ENCODE measurements around the gene SKI.
"Not testable (repeated sequence)": the region's sequence is repeated elsewhere in the genome, so short reads cannot be mapped to it uniquely, and the experiment has no call there.

The SKI gene

DNA sequence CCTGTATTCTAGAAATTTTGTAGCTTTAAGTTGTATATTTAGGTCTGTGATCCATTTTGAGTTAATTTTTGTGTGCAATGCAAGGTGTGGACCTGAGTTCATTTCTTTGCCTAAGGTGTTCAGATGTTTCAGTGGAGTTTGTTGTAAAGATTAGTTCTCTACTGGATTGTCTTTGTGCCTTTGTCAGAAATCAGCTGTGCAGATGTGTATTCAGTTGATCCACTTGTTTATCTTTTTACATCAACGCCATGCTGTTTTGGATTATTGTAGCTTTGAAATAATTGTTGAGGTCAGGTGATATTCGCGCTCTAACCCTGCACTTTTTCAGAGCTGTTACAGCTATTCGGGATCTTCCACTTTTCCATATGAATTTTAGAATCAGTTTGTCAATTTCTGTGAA is 32.8 kb downstream of the SKI start:
- Mint-ChIP-seq H3K27ac (no peak overlapping the region), H3K27me3 (ENCODE audit: low read depth) (no peaks in the 10 kb centered on the region), H3K36me3 (ENCODE audit: low read depth) (peaks cover 20% of the 10 kb centered on the region), H3K9me3 (peaks cover 6% of the 10 kb centered on the region), H3K4me3 (no peak overlapping the region), H3K4me1 (ENCODE audit: low read depth) (peaks cover 29% of the 10 kb centered on the region)

DNA sequence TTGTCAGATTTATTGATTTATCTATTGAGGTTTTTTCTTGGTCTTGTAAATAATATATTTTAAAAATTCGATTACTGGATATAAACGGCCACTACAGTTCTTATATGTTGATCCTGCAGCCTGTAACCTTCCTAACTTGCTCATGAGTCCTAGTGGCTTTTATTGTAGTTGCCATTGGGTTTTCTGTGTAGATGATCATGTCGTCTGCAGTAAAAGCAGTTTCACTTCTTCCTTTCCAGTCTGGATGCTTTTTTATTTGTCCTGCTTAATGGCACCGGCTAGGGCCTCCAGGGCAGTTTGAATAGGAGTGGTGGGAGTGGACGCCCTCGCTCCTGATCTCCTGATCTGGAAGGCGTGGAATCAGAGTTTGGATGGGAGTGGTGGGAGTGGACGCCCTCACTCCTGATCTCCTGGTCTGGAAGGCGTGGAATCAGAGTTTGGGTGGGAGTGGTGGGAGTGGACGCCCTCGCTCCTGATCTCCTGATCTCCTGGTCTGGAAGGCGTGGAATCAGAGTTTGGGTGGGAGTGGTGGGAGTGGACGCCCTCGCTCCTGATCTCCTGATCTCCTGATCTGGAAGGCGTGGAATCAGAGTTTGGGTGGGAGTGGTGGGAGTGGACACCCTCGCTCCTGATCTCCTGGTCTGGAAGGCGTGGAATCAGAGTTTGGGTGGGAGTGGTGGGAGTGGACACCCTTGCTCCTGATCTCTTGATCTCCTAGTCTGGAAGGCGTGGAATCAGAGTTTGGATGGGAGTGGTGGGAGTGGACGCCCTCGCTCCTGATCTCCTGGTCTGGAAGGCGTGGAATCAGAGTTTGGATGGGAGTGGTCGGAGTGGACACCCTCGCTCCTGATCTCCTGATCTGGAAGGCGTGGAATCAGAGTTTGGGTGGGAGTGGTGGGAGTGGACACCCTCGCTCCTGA is 33.6 kb downstream of the SKI start:
- Mint-ChIP-seq H3K36me3 (ENCODE audit: low read depth) (peaks cover 20% of the 10 kb centered on the region), H3K4me1 (ENCODE audit: low read depth) (peaks cover 32% of the 10 kb centered on the region)
- H3K9me3 Mint-ChIP-seq; H3K27ac Mint-ChIP-seq; H3K27me3 Mint-ChIP-seq (ENCODE audit: low read depth); H3K4me3 Mint-ChIP-seq: not testable (repeated sequence)

DNA sequence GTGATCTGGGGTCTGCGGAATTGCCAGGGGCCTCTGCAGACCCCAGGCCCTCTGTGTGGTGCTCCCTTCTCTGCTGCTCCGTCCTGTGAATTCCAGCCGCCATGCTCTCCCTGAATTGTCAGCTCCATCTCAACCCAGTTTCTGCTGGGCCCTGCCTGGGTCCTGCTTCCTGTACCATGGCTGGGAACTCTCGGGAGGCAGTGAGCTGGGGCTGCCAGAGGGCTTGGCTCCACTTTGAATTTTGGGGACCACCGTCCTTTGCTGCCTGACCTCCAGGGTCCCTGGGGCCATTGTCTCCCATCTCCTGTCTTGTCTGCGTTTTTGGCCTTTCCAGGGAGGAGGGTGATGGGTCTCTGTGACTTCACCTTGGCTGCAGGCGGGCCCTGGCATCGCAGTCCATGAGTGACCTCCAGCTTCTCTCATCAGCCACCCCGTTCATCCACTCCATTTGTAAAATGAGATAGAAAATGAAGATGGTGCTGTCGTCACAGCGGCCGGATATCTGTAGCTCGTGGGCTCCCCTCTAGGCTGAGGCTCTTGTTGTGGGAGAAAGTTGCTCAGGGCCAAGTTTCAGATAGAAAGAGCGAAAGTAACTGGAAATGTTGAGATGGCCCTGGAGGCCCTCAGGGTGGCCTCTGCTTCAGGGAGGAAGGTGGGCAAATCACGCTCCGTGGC is 38.3 kb downstream of the SKI start:
- Mint-ChIP-seq H3K4me1 (ENCODE audit: low read depth) (peaks cover 12% of the 10 kb centered on the region), H3K27ac (no peak overlapping the region)

DNA sequence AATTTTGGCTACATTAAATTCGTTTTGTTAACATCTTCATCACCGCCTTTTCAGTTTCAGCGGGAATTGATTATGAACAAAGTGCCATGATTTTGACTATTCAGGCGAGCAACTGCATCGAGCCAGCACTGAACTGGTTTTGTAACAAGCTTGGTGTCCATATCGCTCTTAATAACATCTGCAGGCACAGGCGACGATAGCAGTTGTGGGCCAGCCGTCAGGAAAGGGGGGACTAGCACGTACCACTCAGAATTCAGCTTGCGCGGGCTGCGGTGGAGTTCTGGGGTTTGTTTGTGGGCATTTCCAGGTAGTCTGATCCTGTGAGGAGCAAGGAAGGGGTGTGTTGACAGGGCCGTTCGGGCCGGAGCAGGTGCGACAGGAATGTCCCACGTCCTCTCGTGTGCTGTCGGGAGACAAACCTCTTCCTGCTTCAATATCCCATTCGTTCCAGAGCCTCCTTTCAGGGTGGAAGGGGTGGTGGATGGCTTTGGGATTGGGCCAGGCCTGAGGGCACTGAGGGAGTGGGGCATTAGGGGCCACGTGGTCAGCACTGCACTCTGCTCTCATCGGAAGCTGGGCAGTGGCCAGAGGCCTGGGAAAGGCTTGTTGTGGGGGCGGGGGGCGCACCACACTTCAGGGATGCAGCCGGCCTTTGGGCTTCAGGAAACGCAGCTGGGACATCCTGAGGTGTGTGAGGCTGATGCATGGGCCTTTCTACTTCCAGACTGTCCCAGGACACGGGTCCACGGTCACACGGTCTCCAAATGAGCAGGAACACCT is 39.1 kb downstream of the SKI start:
- H3K4me1 Mint-ChIP-seq (ENCODE audit: low read depth): peaks cover 11% of the 10 kb centered on the region
- H3K9me3 Mint-ChIP-seq: no peaks in the 10 kb centered on the region
- H3K4me3 Mint-ChIP-seq: no peak overlapping the region
- H3K36me3 Mint-ChIP-seq (ENCODE audit: low read depth): peaks cover 1% of the 10 kb centered on the region
- H3K27me3 Mint-ChIP-seq (ENCODE audit: low read depth): no peaks in the 10 kb centered on the region
- no peak overlapping the region for H3K27ac Mint-ChIP-seq

More for the DNA sequence above, 38.3 kb downstream of the SKI start:
- H3K27me3 Mint-ChIP-seq (ENCODE audit: low read depth): no peaks in the 10 kb centered on the region
- peaks cover 1% of the 10 kb centered on the region for H3K36me3 Mint-ChIP-seq (ENCODE audit: low read depth)
- H3K9me3 Mint-ChIP-seq: no peaks in the 10 kb centered on the region
- H3K4me3 Mint-ChIP-seq: no peak overlapping the region

DNA sequence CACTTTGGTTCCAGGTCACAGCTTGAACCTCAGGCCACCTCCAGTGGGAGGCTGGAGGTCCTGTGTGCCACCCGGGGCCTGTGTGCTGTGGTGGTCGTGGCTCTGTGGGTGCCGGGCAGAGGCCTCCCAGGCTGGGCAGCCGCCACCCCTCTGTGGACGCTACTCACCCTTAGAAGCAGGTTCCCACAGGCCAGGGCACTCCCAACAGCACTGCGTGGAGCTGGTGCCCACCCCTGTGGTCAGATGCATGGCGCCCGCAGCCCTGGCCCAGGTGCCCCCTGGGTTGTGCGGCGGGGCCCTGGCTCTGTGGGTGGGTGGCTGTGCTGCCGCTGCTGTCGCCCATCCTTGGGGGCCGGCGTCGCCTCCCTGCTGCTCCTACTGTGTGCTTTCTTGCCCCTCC is 39.7 kb downstream of the SKI start:
- Mint-ChIP-seq H3K36me3 (ENCODE audit: low read depth) (peaks cover 1% of the 10 kb centered on the region), H3K27ac (no peak overlapping the region), H3K4me3 (no peak overlapping the region), H3K9me3 (no peaks in the 10 kb centered on the region), H3K27me3 (ENCODE audit: low read depth) (no peaks in the 10 kb centered on the region), H3K4me1 (ENCODE audit: low read depth) (peaks cover 11% of the 10 kb centered on the region)

DNA sequence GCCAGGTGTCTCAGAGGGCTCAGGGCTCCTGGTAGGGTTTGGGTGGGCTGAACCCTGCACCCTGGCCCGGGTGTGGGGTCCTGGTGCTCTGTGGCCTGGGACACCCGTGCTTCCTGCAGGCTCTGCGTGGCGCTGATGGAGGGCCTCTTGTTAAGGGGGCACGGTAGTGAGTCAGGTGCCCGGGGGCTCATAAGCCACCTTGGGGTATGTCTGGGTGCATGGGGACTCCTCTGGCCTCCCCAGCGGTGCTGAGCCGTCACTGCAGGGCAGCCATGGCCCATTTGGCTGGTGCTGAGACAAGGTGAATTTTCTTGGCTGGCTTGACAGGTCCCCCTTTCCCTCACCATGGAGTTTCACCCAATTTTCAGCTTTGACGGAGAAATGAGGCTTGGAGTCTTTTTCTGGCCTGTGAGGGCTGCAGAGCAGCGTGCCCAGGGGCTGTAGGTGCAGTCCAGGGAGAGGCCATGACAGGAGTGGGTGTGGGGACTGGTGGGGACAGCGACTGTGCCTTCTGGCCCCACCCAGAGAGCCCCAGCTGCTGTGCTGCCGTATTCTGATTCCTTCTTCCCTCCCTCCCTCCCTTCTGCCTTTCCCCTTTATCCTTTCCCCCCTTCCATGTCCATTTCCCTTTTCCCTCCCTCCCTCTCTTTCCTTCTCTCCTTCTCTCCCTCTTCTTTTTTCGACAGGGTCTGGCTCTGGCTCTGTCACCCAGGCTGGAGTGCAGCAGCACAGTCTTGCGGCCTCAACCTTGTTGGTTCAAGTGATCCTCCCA is 40.4 kb downstream of the SKI start:
- peaks cover 11% of the 10 kb centered on the region for H3K4me1 Mint-ChIP-seq (ENCODE audit: low read depth)
- H3K9me3 Mint-ChIP-seq: no peaks in the 10 kb centered on the region
- peaks cover under 1% of the 10 kb centered on the region for H3K36me3 Mint-ChIP-seq (ENCODE audit: low read depth)
- H3K27ac Mint-ChIP-seq: no peak overlapping the region
- no peaks in the 10 kb centered on the region for H3K27me3 Mint-ChIP-seq (ENCODE audit: low read depth)
- H3K4me3 Mint-ChIP-seq: no peak overlapping the region

DNA sequence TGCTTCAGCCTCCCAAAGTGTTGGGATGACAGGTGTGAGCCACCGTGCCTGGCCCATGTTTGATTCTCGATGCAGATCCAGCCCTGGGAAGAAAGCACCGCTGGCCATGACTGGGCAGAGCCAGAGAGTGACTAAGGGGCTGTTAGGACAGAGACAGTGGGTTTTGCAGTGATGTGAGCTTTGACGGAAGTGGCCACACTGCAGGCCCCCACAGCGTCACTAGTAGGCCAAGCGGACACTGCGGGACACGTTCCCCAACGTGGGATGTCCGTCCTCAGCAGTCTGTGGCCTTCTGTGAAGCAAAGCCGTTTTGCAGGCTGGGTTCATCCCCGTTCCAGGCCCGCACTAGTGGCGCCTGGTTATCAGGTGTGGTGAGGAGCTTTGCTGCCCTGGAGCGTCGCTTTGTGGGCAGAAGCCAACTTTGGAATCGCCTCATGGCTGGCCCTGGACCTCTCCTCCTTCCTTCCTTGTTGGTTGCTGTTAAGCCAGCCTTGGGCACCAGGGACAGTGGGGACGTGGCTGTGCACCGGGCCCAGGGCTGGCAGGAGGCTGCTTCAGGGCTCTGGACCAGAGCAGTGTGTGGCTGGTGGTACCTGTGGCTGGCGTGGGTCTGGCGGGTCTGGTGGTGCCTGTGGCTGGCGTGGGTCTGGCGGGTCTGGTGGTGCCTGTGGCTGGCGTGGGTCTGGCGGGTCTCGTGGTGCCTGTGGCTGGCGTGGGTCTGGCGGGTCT is 41.2 kb downstream of the SKI start:
- H3K9me3 Mint-ChIP-seq: no peaks in the 10 kb centered on the region
- H3K27me3 Mint-ChIP-seq (ENCODE audit: low read depth): no peaks in the 10 kb centered on the region
- H3K36me3 Mint-ChIP-seq (ENCODE audit: low read depth): no peaks in the 10 kb centered on the region
- peaks cover 10% of the 10 kb centered on the region for H3K4me1 Mint-ChIP-seq (ENCODE audit: low read depth)
- H3K4me3 Mint-ChIP-seq: no peak overlapping the region
- H3K27ac Mint-ChIP-seq: no peak overlapping the region

DNA sequence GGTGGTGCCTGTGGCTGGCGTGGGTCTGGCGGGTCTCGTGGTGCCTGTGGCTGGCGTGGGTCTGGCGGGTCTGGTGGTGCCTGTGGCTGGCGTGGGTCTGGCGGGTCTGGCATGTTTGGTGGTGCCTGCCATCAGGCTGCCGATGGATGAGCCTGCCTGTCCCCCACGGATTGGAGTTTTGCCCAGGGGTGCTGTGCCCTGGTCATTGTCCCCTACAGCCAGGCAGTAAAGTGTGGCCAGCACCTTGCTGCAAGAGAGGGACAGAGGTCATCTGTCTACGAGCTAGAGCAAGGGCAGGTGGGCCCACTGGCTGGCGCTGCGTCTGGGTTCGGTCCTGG is 41.8 kb downstream of the SKI start:
- Mint-ChIP-seq H3K27me3 (ENCODE audit: low read depth) (no peaks in the 10 kb centered on the region), H3K27ac (no peak overlapping the region), H3K4me3 (no peak overlapping the region), H3K9me3 (no peaks in the 10 kb centered on the region), H3K4me1 (ENCODE audit: low read depth) (peaks cover 11% of the 10 kb centered on the region), H3K36me3 (ENCODE audit: low read depth) (no peaks in the 10 kb centered on the region)

DNA sequence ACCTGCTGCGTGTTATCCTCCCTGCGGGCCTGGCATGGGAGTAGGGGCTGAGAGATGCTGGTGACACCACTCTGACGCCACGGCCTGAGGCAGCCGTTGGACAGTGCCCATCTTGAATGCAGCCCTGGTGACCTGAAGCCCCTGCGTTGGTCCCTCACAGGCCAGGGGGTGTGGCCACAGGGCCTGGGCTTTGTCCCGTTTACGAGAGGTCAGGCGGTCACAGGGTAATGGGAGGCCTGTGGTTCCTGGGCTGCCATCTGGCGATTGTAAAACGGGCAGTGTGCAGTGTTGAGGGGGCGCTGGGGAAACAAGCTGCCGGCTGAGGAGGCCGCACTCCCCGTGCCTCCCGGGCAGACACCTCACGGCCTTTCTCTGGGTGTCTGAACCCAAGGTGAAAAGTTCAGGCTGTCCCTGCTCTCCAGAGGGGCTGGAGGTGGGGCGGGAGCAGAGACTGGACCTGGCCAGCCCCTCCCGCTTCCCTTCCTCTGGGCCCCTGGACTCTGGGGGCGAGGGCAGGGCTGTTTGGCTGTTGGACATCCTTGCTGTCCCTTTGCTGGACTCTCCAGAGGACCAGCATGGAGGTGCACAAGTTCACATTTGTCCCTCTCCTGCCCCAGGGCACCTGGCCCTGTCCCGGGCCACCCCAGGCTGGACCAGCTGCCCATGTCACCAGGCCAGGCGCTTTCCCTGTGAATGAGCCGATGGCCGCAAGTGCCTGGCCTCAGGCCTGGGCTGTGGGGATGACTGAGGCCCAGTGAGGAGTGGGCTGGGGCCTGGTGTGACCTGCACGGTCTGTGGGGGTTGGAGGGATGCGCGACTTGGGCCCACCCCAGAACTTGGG is 42.4 kb downstream of the SKI start:
- Mint-ChIP-seq H3K27ac (no peak overlapping the region), H3K36me3 (ENCODE audit: low read depth) (no peaks in the 10 kb centered on the region), H3K4me3 (no peak overlapping the region), H3K4me1 (ENCODE audit: low read depth) (peaks cover 15% of the 10 kb centered on the region), H3K27me3 (ENCODE audit: low read depth) (no peaks in the 10 kb centered on the region), H3K9me3 (no peaks in the 10 kb centered on the region)

DNA sequence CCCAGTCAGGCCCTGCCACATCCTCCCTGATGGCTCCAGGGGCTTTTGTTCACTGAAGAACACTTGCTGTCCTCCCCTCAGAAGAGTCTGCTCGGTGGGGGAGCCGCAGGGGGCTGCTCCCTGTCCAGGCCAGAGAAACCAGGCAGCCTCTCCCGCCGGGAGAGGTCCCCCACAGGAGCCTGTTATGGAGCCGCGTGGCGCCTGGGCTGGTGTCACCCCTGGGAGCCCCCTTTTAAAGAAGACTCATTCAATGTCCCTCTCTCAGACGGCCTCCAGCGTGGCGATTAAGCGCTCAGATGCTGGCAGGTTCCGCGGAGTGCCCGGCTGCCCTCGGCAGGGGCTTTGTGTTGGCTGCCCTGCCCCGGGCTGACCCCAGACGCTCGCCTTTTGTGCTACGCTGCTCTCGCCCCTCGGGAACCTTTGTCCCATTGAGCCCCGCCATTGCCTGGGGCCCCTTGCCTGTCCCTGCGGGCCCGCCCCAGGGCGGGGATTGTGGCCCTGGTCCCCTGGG is 43.1 kb downstream of the SKI start:
- H3K9me3 Mint-ChIP-seq: no peaks in the 10 kb centered on the region
- H3K36me3 Mint-ChIP-seq (ENCODE audit: low read depth): no peaks in the 10 kb centered on the region
- H3K4me1 Mint-ChIP-seq (ENCODE audit: low read depth): peaks cover 15% of the 10 kb centered on the region
- no peaks in the 10 kb centered on the region for H3K27me3 Mint-ChIP-seq (ENCODE audit: low read depth)
- no peak overlapping the region for H3K4me3 Mint-ChIP-seq
- H3K27ac Mint-ChIP-seq: no peak overlapping the region

DNA sequence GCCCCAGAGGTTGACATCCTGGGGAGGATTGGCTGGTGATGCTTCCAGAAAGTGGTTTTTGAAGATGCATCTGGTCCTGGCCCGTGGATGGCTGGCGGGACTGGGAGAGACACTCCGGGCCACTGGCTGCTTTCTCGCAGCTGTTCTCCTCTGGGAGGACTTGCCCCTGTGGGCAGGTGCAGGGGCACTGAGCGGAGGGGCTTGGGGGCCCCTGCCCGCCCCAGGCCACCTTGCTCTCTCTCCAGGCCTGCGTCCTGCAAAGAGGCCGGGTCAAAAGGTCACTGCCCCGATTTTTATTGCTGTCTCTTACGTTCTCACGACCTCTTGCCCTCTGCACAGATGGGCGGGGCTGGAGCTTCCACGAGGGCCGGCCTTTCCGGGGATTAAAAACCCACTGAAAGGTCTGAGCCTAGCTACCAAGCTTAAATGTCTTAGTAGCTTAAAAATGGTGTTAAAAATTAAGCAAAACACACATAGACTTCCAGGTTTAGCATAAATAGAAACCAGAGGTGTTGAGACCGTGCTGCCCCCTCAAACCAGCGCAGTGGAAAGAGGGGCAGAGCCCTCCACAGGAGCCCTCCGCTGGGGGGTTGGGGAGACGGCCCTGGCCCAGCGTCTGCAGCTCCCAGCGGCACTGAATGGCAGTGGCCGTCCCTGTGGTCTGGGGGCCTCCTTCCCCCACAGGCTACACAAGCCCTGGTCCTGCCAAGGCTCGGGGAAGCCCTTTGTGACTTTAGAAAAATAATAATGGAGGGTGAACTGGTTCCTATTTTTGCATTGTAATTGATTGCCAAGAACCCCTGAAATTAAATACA is 43.9 kb downstream of the SKI start:
- Mint-ChIP-seq H3K9me3 (no peaks in the 10 kb centered on the region), H3K27me3 (ENCODE audit: low read depth) (no peaks in the 10 kb centered on the region), H3K36me3 (ENCODE audit: low read depth) (peaks cover 2% of the 10 kb centered on the region), H3K27ac (no peak overlapping the region), H3K4me1 (ENCODE audit: low read depth) (peaks cover 15% of the 10 kb centered on the region), H3K4me3 (no peak overlapping the region)

DNA sequence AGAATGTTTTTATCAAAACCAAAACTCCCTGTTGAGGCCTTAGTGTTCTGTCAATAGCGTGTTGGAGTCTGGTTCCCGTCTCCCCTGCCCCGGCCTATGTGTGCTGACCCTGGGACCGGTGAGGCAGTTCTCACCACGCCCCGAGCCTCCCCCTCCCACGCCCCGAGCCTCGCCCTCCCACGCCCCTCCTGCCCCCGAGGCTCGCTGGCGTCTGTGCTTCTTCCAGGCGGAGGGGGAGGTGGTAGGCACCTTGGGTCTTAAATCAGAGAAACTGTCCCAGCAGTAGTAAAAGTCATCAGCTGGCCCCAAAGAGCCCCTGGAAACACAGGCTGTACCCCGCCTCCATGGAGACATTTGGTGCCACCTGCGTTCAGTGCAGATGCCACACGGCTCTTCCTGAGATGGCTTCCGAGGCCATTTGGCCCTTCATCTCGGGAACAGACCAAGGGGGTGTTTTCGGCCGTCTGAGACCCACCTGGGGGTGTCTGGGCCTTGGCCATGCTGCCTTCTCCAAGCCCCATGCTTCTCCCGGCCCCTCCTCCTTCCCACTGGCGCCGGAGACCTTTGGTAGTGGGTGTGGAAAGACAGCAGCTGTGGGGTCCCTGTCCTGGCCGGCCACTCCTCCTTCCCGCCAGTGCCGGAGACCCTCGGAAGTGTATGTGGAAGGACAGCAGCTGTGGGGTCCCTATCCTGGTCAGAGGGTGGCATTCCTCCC is 44.7 kb downstream of the SKI start:
- peaks cover 13% of the 10 kb centered on the region for H3K4me1 Mint-ChIP-seq (ENCODE audit: low read depth)
- H3K27ac Mint-ChIP-seq: no peak overlapping the region
- H3K27me3 Mint-ChIP-seq (ENCODE audit: low read depth): no peaks in the 10 kb centered on the region
- H3K36me3 Mint-ChIP-seq (ENCODE audit: low read depth): peaks cover 8% of the 10 kb centered on the region
- no peak overlapping the region for H3K4me3 Mint-ChIP-seq
- no peaks in the 10 kb centered on the region for H3K9me3 Mint-ChIP-seq

Data from T-helper 1 cell treated with Interleukin-12 subunit alpha and Interleukin-12 subunit beta and Interleukin-4 antibody, amounts not matched to agents 30 μg/mL and 1 μg/mL, for 36 hours (primary cell).